Lower lobe of right lung (tissue), 2 donors: ENCODE results near the gene RSRC2. TPM values are rescaled to one million over a fixed set of nuclear protein-coding genes. Genes with fewer than 3 reads are reported as not detected.
"Not testable (repeated sequence)": the region's sequence is repeated elsewhere in the genome, so short reads cannot be mapped to it uniquely, and the experiment has no call there.

Source experiments
- ATAC-seq, 2 donors: fragments of 200-7000 bp; cut with Tn5 transposase; one replicate each; pipeline ENCODE4 v1.9.1; 2020 to 2022; ENCODE audit warnings: mild to moderate bottlenecking in 2 of 2, moderate library complexity in 2 of 2
- DNase-seq: peaks from one replicate; pipeline ENCODE4 v3.0.0-alpha.2; 2020
- H3K27ac ChIP-seq: fragments of 200-600 bp; one replicate; pipeline ENCODE4 v1.8.0; 2022
- H3K27me3 ChIP-seq: fragments of 200-600 bp; one replicate; pipeline ENCODE4 v1.8.0; 2022; ENCODE audit warnings: low read depth
- H3K36me3 ChIP-seq: fragments of 200-600 bp; one replicate; pipeline ENCODE4 v1.8.0; 2022; ENCODE audit warnings: mild to moderate bottlenecking
- H3K4me1 ChIP-seq: fragments of 200-600 bp; one replicate; pipeline ENCODE4 v1.8.0; 2022
- H3K4me3 ChIP-seq: fragments of 200-600 bp; one replicate; pipeline ENCODE4 v1.8.0; 2022; ENCODE audit warnings: mild to moderate bottlenecking
- H3K9me3 ChIP-seq: fragments of 200-600 bp; one replicate; pipeline ENCODE4 v1.8.0; 2022
- intact Hi-C: fragments of 100-400 bp; cut with DNase I; formaldehyde crosslinking; loops from one replicate; pipeline ENCODE4 v1.11.0; 2022
- long read RNA-seq: library from polyadenylated mRNA; unstranded; transcript quantifications from one replicate; pipeline ENCODE4 v2.0.0, GENCODE V29; 2021
- total RNA-seq: library from RNA; stranded (reverse); fragmentation: NEBNext Ultra II Directional; extraction: Animal tissue kit (Norgen Biotek cat#: 25700); gene quantifications from one replicate; pipeline ENCODE4 v1.2.1, GENCODE V29; 2021
- TF ChIP-seq, protein P1 (sequence below): fragments of 200-600 bp; IDR thresholded peaks from one replicate; pipeline ENCODE4 v1.8.0; 2022; ENCODE audit warnings: antibody characterized with exemption, mild to moderate bottlenecking
- donor health status: DM: no; HTN: yes; CAD: no; lungs with severe emphysema.

RSRC2 gene, protein sequence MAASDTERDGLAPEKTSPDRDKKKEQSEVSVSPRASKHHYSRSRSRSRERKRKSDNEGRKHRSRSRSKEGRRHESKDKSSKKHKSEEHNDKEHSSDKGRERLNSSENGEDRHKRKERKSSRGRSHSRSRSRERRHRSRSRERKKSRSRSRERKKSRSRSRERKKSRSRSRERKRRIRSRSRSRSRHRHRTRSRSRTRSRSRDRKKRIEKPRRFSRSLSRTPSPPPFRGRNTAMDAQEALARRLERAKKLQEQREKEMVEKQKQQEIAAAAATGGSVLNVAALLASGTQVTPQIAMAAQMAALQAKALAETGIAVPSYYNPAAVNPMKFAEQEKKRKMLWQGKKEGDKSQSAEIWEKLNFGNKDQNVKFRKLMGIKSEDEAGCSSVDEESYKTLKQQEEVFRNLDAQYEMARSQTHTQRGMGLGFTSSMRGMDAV
- total RNA-seq = 59.1 TPM
- long read RNA-seq, transcript RSRC2-201 (10 exons, 3,520 nt) = major isoform, 18 of 87 reads
- long read RNA-seq, partial matches to known transcripts = 19 of 87 reads
- long read RNA-seq, other reads (novel, unspliced or antisense) = 44 of 87 reads

DNA sequence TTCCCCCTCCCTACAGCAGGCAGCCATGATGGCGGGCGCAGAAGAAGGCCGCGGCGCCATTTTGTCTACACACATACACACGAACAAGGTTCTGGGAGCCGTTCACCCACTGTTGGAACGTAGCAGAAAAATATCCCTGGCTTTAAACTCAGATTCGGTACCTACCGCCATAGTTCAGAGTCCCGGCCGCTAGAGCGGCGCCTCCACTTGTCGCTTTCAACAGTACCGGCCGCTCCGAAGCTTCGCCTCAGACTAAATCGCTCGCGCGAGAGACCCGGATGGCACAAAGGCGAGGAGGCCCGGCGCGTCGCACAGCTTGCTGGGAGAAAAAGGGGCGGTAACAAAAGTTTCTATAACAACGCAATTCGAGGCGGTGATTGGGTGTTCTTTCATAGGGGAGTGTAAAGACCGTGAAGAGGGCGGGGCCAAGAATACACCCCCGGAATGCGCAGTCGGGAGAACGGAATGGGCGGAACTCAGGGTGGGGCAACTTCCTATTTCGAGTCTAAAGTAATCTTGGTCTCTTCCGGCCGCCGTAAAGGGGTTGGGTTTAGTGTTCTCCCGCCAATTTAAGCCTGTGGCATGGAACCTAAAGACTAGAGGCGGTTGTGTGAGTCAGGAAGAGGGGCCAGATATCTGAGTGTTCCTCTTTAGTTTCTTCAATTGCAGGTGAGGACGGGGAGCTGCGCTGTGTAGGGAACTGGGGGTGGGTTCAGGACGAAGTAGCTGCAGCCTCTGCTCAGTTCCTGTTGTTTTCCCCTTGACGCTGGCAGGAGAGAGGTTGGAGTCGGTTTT lies at the start of gene RSRC2, which contains the start of gene KNTC1:
Gene RSRC2 (minus strand): TSS at position 254 of the 795 bp plus-strand sequence. CDS start 83 bp downstream, at position 171.
Gene KNTC1 (plus strand): TSS at position 567 of the 795 bp plus-strand sequence. CDS start 2,815 bp downstream, outside the sequence.
- H3K9me3 ChIP-seq = no peaks in the 10 kb centered on the region
- peaks cover 20% of the 10 kb centered on the region for H3K36me3 ChIP-seq
- H3K27me3 ChIP-seq = no peaks in the 10 kb centered on the region
- DNase-seq = peak; percentile 97
- intact Hi-C loops = no loop called here
- peaks cover 43% of the 10 kb centered on the region for H3K4me1 ChIP-seq
- H3K4me3 ChIP-seq = peak within 1 kb of the TSS; percentile 72
- ATAC-seq = peak; percentile 97 to 99
- H3K27ac ChIP-seq = peak within 1 kb of the TSS; percentile 97
- TF ChIP-seq, protein P1, sequence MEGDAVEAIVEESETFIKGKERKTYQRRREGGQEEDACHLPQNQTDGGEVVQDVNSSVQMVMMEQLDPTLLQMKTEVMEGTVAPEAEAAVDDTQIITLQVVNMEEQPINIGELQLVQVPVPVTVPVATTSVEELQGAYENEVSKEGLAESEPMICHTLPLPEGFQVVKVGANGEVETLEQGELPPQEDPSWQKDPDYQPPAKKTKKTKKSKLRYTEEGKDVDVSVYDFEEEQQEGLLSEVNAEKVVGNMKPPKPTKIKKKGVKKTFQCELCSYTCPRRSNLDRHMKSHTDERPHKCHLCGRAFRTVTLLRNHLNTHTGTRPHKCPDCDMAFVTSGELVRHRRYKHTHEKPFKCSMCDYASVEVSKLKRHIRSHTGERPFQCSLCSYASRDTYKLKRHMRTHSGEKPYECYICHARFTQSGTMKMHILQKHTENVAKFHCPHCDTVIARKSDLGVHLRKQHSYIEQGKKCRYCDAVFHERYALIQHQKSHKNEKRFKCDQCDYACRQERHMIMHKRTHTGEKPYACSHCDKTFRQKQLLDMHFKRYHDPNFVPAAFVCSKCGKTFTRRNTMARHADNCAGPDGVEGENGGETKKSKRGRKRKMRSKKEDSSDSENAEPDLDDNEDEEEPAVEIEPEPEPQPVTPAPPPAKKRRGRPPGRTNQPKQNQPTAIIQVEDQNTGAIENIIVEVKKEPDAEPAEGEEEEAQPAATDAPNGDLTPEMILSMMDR = no peak

DNA sequence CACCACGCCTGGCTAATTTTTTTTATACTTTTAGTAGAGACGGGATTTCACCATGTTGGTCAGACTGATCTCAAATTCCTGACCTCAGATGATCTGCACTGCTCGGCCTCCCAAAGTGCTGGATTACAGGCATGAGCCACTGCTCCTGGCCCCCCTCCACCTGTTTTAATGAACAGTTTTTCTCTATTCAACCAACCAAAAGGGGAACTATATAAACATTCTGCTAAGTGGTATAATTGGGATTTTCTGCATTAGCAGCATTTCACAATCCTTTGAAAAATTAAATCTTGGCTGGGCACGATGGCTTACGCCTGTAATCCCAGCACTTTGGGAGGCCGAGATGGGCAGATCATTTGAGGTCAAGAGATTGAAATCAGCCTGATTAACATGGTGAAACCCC lies 45.1 kb upstream of the RSRC2 start:
- Histone ChIP-seq H3K27ac (no peak overlapping the region), H3K9me3 (no peaks in the 10 kb centered on the region), H3K4me3 (no peak overlapping the region), H3K4me1 (no peaks in the 10 kb centered on the region), H3K36me3 (peaks cover 56% of the 10 kb centered on the region), H3K27me3 (no peaks in the 10 kb centered on the region)
- DNase-seq (no peak), ATAC-seq (no peak)
- TF ChIP-seq, protein P1 = no peak
- intact Hi-C loops = no loop called here

DNA sequence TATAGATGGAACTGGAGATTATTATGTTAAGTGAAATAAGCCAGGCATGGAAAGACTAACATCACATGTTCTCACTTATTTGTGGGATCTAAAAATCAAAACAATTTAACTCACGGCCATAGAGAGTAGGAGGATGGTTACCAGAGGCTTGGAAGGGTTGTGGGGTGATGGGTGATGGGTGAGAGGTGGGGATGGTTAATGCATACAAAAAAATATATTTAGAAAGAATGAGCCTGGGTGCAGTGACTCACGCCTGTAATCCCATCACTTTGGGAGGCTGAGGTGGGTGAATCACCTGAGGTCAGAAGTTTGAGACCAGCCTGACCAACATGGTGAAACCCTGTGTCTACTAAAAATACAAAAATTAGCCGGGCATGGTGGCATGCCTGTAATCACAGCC lies 43.3 kb upstream of the RSRC2 start:
- intact Hi-C loops, DNase-seq, H3K4me3 ChIP-seq, H3K27me3 ChIP-seq, ATAC-seq, H3K9me3 ChIP-seq, H3K4me1 ChIP-seq, H3K27ac ChIP-seq: not testable (repeated sequence)
- peaks cover 44% of the 10 kb centered on the region for H3K36me3 ChIP-seq

DNA sequence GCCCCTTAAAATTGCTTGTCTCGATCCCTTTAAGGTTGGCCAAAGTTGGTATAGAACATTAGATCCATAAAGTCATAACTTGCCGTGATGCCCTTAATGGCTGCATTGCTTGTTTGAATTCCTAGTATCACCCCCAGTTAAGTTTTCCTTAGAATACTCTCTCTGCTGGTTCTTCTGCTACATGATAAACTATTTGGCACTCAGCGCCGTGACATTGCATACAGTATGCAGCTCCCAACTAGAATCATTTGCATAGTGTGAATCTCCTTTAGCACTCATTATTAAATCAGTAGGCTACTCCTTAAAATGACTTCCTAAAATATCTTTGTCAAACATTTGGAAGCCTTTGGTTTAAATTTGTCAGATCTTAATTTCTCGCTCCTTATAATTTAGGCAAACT lies 42.6 kb upstream of the RSRC2 start:
- peaks cover 38% of the 10 kb centered on the region for H3K36me3 ChIP-seq

DNA sequence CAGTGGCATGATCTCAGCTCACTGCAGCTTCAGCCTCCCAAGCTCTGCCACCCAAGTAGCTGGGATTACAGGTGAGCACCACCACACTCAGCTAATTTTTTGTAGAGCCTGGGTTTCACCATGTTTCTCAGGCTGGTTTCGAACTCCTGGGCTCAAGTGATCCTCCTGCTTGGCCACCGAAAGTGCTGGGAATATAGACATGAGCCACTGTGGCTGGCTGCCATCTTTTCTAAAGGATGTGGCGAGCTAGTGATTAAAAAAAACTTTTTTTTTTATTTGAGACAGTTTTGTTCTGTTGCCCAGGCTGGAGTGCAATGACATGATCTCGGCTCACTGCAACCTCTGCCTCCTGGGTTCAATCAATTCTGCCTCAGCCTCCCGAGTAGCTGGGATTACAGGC lies 40.1 kb upstream of the RSRC2 start:
- H3K27ac ChIP-seq, H3K4me3 ChIP-seq, DNase-seq, H3K4me1 ChIP-seq, intact Hi-C loops, H3K27me3 ChIP-seq, ATAC-seq, H3K9me3 ChIP-seq: not testable (repeated sequence)
- peaks cover 28% of the 10 kb centered on the region for H3K36me3 ChIP-seq

More for the DNA sequence above, 42.6 kb upstream of the RSRC2 start:
- DNase-seq = no peak
- no peaks in the 10 kb centered on the region for H3K27me3 ChIP-seq
- TF ChIP-seq, protein P1 = no peak
- no peaks in the 10 kb centered on the region for H3K9me3 ChIP-seq
- ATAC-seq = no peak
- H3K27ac ChIP-seq = no peak overlapping the region
- intact Hi-C loops = no loop called here
- H3K4me3 ChIP-seq = no peak overlapping the region
- H3K4me1 ChIP-seq = no peaks in the 10 kb centered on the region

DNA sequence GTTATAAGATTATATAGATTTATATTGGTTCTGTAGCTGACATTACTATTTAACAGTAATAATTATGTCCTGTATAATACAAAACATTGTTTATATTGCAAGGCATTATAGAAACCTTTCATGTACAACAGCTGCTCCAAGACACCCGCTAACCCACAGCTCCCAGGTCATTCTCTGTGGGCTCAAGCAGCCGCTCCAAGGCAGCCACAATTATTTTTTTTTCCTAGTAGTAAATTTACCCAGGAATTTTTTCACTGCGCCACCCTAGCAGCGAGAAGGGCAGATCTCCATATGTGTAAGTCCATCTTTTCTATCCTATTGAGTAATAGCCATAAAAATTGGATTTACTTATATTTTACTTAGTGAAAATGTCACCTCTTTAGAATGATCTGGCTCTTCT lies 36.6 kb upstream of the RSRC2 start:
- intact Hi-C loops = no loop called here
- no peaks in the 10 kb centered on the region for H3K27me3 ChIP-seq
- H3K4me3 ChIP-seq = no peak overlapping the region
- DNase-seq (no peak), ATAC-seq (no peak)
- peaks cover 5% of the 10 kb centered on the region for H3K36me3 ChIP-seq
- no peak overlapping the region for H3K27ac ChIP-seq
- TF ChIP-seq, protein P1 = no peak
- no peaks in the 10 kb centered on the region for H3K9me3 ChIP-seq
- no peaks in the 10 kb centered on the region for H3K4me1 ChIP-seq
